Activated B cell treated with CpG ODN at 0.5 μM for 24 hours (primary cell): Measurements from ENCODE around the gene DBNDD1. TPM values are rescaled to one million over a fixed set of nuclear protein-coding genes. Genes with fewer than 3 reads are reported as not detected.
A peak's percentile ranks its signal among the peaks of the same experiment; 100 is the strongest.

Experiments used
- ATAC-seq: fragments of 200-7000 bp; cut with Tn5 transposase; one replicate; pipeline ENCODE4 v1.10.0; 2021; ENCODE audit warnings: low read depth, mild to moderate bottlenecking, moderate library complexity
- CTCF ChIA-PET: fragments of 350-600 bp; sonication (Branson Sonifier 250); formaldehyde crosslinking; loops from one replicate; lab custom pipeline; 2021; ENCODE audit warnings: antibody characterized with exemption; lab: Charles Lee
- POLR2A ChIA-PET: fragments of 350-600 bp; sonication (Branson Sonifier 250); formaldehyde crosslinking; loops from one replicate; lab custom pipeline; 2021; ENCODE audit warnings: antibody characterized with exemption; lab: Charles Lee
- DNase-seq: peaks from one replicate; pipeline ENCODE4 v3.0.0; 2022
- H3K27ac Mint-ChIP-seq: one replicate; pipeline ENCODE4 v1.8.0; 2020; ENCODE audit warnings: mixed read lengths
- H3K27me3 Mint-ChIP-seq: one replicate; pipeline ENCODE4 v1.8.0; 2021; ENCODE audit warnings: mixed read lengths
- H3K36me3 Mint-ChIP-seq: one replicate; pipeline ENCODE4 v1.8.0; 2021; ENCODE audit warnings: low read depth, mixed read lengths
- H3K4me1 Mint-ChIP-seq: one replicate; pipeline ENCODE4 v1.8.0; 2021; ENCODE audit warnings: mixed read lengths
- H3K4me3 Mint-ChIP-seq: one replicate; pipeline ENCODE4 v1.8.0; 2020; ENCODE audit warnings: mild to moderate bottlenecking, mixed read lengths
- H3K9me3 Mint-ChIP-seq: one replicate; pipeline ENCODE4 v1.8.0; 2020; ENCODE audit warnings: mixed read lengths
- intact Hi-C: fragments of 100-400 bp; cut with micrococcal nuclease; formaldehyde crosslinking; loops from one replicate; pipeline ENCODE4 v1.15.1; 2024
- total RNA-seq: library from RNA; stranded (reverse); gene quantifications from 2 replicates; pipeline ENCODE4 v1.2.3, GENCODE V29; 2022
- TF ChIP-seq, protein P1 (sequence below): fragments of 200-600 bp; IDR thresholded peaks from one replicate; pipeline ENCODE4 v1.8.0; 2022; ENCODE audit warnings: antibody characterized with exemption, mild to moderate bottlenecking

Gene DBNDD1
- total RNA-seq, 1 donor from 2014 or later = 0.47 TPM

DNA sequence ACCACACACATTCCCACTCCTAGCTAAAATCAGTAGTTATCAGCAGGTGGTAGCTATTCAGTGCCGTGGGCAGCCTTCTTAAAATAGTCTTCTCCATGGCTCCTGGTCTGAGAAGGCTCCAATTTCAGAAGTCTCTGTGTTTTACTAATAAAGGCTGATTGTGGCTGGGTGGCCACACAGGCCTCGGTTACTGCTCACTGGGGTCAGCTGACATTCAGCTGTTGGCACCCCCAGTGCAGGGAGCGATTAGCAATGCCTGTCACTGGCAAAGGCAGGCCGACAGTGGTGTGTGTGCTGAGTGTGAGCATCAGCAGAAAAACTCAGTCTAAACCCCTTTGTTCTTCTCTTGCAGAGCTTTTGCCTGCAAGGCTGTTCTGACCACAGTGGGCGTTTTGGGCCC is 16.6 kb upstream of the DBNDD1 start:
- CTCF ChIA-PET = no interaction called here
- Mint-ChIP-seq H3K27ac (no peak overlapping the region), H3K27me3 (no peaks in the 10 kb centered on the region), H3K4me1 (no peaks in the 10 kb centered on the region), H3K4me3 (no peak overlapping the region), H3K36me3 (peaks cover 17% of the 10 kb centered on the region), H3K9me3 (no peaks in the 10 kb centered on the region)
- ATAC-seq = no peak
- no peak for DNase-seq
- TF ChIP-seq, protein P1, sequence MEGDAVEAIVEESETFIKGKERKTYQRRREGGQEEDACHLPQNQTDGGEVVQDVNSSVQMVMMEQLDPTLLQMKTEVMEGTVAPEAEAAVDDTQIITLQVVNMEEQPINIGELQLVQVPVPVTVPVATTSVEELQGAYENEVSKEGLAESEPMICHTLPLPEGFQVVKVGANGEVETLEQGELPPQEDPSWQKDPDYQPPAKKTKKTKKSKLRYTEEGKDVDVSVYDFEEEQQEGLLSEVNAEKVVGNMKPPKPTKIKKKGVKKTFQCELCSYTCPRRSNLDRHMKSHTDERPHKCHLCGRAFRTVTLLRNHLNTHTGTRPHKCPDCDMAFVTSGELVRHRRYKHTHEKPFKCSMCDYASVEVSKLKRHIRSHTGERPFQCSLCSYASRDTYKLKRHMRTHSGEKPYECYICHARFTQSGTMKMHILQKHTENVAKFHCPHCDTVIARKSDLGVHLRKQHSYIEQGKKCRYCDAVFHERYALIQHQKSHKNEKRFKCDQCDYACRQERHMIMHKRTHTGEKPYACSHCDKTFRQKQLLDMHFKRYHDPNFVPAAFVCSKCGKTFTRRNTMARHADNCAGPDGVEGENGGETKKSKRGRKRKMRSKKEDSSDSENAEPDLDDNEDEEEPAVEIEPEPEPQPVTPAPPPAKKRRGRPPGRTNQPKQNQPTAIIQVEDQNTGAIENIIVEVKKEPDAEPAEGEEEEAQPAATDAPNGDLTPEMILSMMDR = no peak
- intact Hi-C loops = no loop called here
- POLR2A ChIA-PET = no interaction called here

DNA sequence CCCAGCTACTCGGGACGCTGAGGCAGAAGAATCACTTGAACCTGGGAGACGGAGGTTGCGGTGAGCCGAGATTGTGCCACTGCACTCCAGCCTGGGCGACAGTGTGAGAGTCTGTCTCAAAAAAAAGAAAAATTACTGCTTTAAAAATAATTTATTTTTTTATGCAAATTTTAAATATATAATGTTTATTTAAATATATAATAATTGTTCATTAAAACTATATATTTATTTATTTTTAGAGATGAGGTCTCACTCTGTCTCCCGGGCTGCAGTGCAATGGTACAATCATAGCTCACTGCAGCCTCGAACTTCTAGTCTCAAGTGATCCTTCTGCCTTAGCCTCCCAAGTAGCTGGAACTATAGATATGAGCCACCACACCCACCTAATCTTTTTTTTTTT is 15.2 kb upstream of the DBNDD1 start:
- H3K27ac Mint-ChIP-seq = no peak overlapping the region
- no peaks in the 10 kb centered on the region for H3K27me3 Mint-ChIP-seq
- H3K4me1 Mint-ChIP-seq = no peaks in the 10 kb centered on the region
- ChIA-PET CTCF (no interaction called here), POLR2A (no interaction called here)
- intact Hi-C loops = no loop called here
- DNase-seq (no peak), ATAC-seq (no peak)
- no peaks in the 10 kb centered on the region for H3K9me3 Mint-ChIP-seq
- TF ChIP-seq, protein P1 = no peak
- H3K4me3 Mint-ChIP-seq = no peak overlapping the region
- H3K36me3 Mint-ChIP-seq = peaks cover 17% of the 10 kb centered on the region

DNA sequence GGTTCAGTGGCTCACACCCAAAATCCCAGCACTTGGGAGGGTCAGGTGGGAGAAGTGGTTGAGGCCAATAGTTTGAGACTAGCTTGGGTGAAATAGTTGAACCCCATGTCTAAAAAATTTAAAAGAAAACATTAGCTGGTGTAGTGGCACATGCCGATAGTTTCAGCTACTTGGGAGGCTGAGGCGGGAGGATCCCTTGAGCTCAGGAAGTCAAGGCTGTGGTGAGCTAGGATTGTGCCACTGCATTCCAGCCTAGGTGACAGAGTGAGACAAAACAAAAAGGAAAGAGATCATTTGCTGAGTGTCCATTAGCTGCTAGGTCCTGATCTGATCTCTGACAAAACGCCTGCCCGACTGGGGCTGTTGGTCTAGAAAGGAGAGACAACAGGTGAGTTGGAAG is 14.1 kb upstream of the DBNDD1 start:
- H3K27me3 Mint-ChIP-seq = no peaks in the 10 kb centered on the region
- TF ChIP-seq, protein P1 = no peak
- H3K9me3 Mint-ChIP-seq = no peaks in the 10 kb centered on the region
- CTCF ChIA-PET = no interaction called here
- no peak for DNase-seq
- ATAC-seq = no peak
- H3K4me1 Mint-ChIP-seq = no peaks in the 10 kb centered on the region
- H3K4me3 Mint-ChIP-seq = no peak overlapping the region
- no peak overlapping the region for H3K27ac Mint-ChIP-seq
- peaks cover 17% of the 10 kb centered on the region for H3K36me3 Mint-ChIP-seq
- POLR2A ChIA-PET = no interaction called here
- intact Hi-C loops = no loop called here

DNA sequence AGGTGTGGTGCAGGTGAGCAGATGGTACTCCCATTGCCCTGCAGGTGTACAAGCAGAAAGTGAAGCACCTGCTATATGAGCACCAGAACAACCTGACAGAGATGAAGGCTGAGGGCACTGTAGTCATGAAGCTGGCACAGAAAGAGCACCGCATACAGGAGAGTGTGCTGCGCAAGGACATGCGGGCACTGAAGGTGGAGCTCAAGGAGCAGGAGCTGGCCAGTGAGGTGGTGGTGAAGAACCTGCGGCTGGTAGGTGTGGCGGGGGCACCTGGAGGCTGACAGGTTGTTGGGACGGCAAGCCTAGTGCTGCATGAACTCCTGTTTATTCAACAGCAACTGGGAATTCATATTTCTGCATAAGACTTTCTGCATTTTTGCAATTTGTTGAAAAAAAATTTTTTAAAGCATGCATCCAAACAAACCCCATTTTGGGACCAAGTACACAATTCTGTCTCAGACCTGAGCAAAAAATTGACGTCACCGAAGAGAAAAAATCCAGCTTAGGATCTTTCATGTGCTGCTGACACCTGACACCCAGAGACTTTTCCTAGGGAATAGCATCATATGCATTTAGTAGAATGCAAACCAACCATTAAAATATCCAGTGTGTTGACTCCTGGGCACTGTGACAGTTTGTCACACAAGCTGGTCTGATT is 13.5 kb upstream of the DBNDD1 start:
- POLR2A ChIA-PET = no interaction called here
- Mint-ChIP-seq H3K9me3 (no peaks in the 10 kb centered on the region), H3K27ac (no peak overlapping the region), H3K4me3 (no peak overlapping the region), H3K27me3 (no peaks in the 10 kb centered on the region), H3K36me3 (peaks cover 15% of the 10 kb centered on the region), H3K4me1 (no peaks in the 10 kb centered on the region)
- CTCF ChIA-PET = no interaction called here
- intact Hi-C loops = no loop called here
- DNase-seq (no peak), ATAC-seq (peak; percentile 21)
- TF ChIP-seq, protein P1 = no peak

DNA sequence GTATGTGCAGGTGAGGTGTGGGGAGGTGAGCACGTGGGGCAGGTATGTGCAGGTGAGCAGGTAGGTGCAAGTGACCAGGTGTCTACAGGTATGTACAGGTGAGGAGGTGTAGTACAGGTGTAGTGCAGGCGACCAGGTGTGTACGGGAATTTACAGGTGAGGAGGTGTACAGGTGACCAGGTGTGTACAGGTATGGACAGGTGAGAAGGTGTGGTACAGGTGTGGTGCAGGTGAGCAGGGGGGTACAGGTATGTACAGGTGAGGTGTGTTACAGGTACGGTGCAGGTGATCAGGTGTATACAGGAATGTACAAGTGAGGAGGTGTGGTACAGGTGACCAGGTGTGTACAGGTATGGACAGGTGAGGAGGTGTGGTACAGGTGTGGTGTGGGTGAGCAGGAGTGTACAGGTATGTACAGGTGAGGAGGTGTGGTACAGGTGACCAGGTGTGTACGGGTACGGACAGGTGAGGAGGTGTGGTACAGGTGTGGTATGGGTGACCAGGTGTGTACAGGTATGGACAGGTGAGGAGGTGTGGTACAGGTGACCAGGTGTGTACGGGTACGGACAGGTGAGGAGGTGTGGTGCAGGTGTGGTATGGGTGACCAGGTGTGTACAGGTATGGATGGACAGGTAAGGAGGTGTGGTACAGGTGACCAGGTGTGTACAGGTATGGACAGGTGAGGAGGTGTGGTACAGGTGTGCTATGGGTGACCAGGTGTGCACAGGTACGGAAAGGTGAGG is 12.8 kb upstream of the DBNDD1 start:
- Mint-ChIP-seq H3K36me3 (peaks cover 15% of the 10 kb centered on the region), H3K27ac (no peak overlapping the region), H3K4me1 (no peaks in the 10 kb centered on the region), H3K27me3 (no peaks in the 10 kb centered on the region), H3K4me3 (no peak overlapping the region), H3K9me3 (no peaks in the 10 kb centered on the region)
- intact Hi-C loops = no loop called here
- DNase-seq = no peak
- TF ChIP-seq, protein P1 = no peak
- ChIA-PET POLR2A (no interaction called here), CTCF (no interaction called here)
- peak; percentile 18 for ATAC-seq
